Thymus (tissue), 11 donors: Measurements from ENCODE around the gene CDC5L. TPM values are rescaled to one million over a fixed set of nuclear protein-coding genes. Genes with fewer than 3 reads are reported as not detected.
"Not testable (repeated sequence)": the region's sequence is repeated elsewhere in the genome, so short reads cannot be mapped to it uniquely, and the experiment has no call there.

Experiments used
- DNase-seq, 9 donors: peaks; one replicate each; pipeline ENCODE4 v3.0.0-alpha.2; 2013; ENCODE audit warnings: low spot score in 9 of 9, low read depth in 6 of 9, missing footprints in 1 of 9
- H3K27ac ChIP-seq, 2 donors: one replicate each; pipeline ENCODE4 v1.5.1; 2013; ENCODE audit warnings: control low read depth in 1 of 2, low read depth in 1 of 2, low read length in 1 of 2, mild to moderate bottlenecking in 1 of 2, moderate library complexity in 1 of 2
- H3K27me3 ChIP-seq, 2 donors: one replicate each; pipeline ENCODE4 v1.5.1; 2013; ENCODE audit warnings: low read length in 1 of 2; ENCODE audit not compliant: control insufficient read depth in 2 of 2, insufficient read depth in 1 of 2
- H3K36me3 ChIP-seq, 2 donors: one replicate each; pipeline ENCODE4 v1.5.1; 2013; ENCODE audit warnings: low read length in 1 of 2, mild to moderate bottlenecking in 1 of 2, moderate library complexity in 1 of 2; ENCODE audit not compliant: control insufficient read depth in 2 of 2, insufficient read depth in 2 of 2
- H3K4me1 ChIP-seq, 2 donors: one replicate each; pipeline ENCODE4 v1.5.1; 2013; ENCODE audit warnings: low read length in 2 of 2; ENCODE audit not compliant: control insufficient read depth in 2 of 2, insufficient read depth in 2 of 2
- H3K4me3 ChIP-seq, 2 donors: one replicate each; pipeline ENCODE4 v1.5.1; 2013; ENCODE audit warnings: low read length in 2 of 2, control low read depth in 1 of 2, mild to moderate bottlenecking in 1 of 2
- H3K9me3 ChIP-seq, 2 donors: one replicate each; pipeline ENCODE4 v1.5.1; 2013; ENCODE audit warnings: low read length in 1 of 2, mild to moderate bottlenecking in 1 of 2; ENCODE audit not compliant: control insufficient read depth in 2 of 2, insufficient read depth in 1 of 2
- WGBS: extraction: QIAGEN DNeasy Blood & Tissue Kit; methylation state at CpG from one replicate; pipeline ENCODE4 v1.1.7; 2013; 5-methylcytosine and 5-hydroxymethylcytosine counted together
- polyA plus RNA-seq: library from polyadenylated mRNA; stranded (reverse); fragments of 200-250 nt; gene quantifications from one replicate; pipeline ENCODE4 v1.2.3, GENCODE V29; 2013
- total RNA-seq: library from RNA; stranded (reverse); fragments of 120-200 nt; gene quantifications from one replicate; pipeline ENCODE4 v1.2.4, GENCODE V29; 2013
- donor health status: healthy.

CDC5L gene
- total and polyA plus RNA-seq, 2 donors = 12.7 to 30.9 TPM

- H3K27me3 ChIP-seq, H3K9me3 ChIP-seq, H3K4me3 ChIP-seq, DNase-seq, H3K4me1 ChIP-seq, H3K27ac ChIP-seq: not testable (repeated sequence)
- peaks cover 29 to 47% of the 10 kb centered on the region in 2 donors for H3K36me3 ChIP-seq
- 98% methylated on average over 2 of the region's 2 CpGs for WGBS
Measured at GRCh38 chr6:44449181-44449580, 61.7 kb downstream of the CDC5L start.

DNA sequence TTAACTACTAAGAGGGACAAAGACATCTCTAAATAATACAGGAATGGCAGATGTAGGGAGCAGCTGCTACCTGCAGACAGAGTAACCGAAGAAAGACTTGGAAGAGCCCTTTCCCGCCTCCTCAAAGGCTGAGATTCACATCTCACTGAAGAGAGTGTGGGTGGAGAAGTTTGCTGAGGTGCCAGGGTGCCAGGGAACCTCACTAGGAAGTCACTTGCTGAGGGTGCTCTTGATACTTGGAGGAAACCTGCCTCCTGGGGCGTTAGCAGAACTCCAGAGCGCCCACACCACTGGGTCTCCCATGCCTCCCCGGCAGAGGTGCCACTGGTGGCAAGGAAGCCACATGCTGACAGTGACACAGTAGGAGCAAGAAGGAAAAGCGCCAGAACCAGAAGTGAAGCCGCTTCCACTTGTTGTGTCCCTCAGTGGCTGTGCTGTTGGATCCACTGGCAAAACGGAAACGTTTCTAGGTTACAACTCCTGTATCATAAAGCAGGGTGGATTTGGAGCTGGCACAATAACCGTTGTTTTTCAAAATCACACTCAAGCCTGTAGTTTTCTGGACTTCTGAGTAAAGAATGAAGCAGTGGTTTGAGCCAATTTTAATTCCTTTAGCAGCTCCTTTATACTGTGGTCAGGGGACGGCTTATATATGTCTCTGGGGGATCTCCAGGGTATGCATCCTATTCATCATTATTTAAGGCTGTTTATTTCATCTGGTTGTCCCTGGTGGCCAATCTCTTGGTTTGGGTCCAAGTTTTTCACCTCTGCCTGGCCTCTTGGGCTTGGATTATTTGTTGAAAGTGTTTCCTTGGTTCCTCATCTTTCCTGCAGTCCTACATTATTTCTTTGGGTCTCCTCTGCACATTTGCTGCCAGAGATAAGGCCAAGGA lies 64.5 kb downstream of the CDC5L start:
- H3K4me3 ChIP-seq = no peak overlapping the region
- H3K4me1 ChIP-seq = no peaks in the 10 kb centered on the region
- DNase-seq = no peak
- no peak overlapping the region for H3K27ac ChIP-seq
- no peaks in the 10 kb centered on the region for H3K9me3 ChIP-seq
- 97% methylated on average over 11 of the region's 11 CpGs for WGBS
- H3K27me3 ChIP-seq = peaks cover 0 to 2% of the 10 kb centered on the region in 2 donors
- H3K36me3 ChIP-seq = peaks cover 12 to 24% of the 10 kb centered on the region in 2 donors

DNA sequence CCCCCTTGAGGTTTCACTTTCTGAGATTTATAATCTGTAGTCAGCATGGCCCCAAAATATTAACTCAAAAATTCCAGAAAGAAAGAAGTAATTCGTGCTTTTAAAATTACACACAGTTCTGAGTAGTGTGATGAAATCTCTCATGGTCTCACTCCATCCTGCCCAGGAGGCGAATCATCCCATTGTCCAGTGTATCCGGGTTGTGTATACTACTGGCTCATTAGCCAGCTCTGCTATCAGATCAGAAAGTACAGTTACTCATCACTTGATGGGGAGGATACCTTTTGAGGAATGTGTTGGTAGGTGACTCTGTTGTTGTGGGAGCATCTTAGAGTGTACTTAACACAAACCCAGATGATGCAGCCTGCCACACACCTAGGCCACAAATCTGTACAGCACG lies 65.2 kb downstream of the CDC5L start:
- Histone ChIP-seq H3K4me1 (no peaks in the 10 kb centered on the region), H3K27ac (no peak overlapping the region), H3K4me3 (no peak overlapping the region), H3K27me3 (peaks cover 0 to 2% of the 10 kb centered on the region in 2 donors), H3K9me3 (no peaks in the 10 kb centered on the region), H3K36me3 (peaks cover 12 to 17% of the 10 kb centered on the region in 2 donors)
- WGBS = 95% methylated on average over 4 of the region's 4 CpGs
- no peak for DNase-seq

DNA sequence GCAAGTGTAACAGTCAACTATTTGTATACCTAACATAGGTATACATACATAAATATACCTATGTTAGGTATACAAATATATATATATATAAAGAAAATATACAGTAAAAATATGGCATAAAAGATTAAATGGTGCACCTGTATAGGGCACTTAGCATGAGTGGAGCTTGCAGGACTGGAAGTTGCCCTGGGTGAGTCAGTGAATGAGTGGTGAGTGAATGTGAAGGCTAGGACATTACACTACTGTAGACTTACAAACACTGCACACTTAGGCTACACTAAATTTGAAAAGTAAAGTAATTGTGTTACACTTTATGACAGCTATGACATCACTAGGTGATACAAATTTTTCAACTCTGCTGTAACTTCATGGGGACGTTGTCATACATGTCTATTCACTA lies 65.6 kb downstream of the CDC5L start:
- DNase-seq = no peak
- Histone ChIP-seq H3K9me3 (no peaks in the 10 kb centered on the region), H3K36me3 (peaks cover 12 to 13% of the 10 kb centered on the region in 2 donors), H3K27me3 (peaks cover 0 to 2% of the 10 kb centered on the region in 2 donors), H3K27ac (no peak overlapping the region), H3K4me1 (no peaks in the 10 kb centered on the region), H3K4me3 (no peak overlapping the region)
- WGBS = 97% methylated on average over 1 of the region's 1 CpG

DNA sequence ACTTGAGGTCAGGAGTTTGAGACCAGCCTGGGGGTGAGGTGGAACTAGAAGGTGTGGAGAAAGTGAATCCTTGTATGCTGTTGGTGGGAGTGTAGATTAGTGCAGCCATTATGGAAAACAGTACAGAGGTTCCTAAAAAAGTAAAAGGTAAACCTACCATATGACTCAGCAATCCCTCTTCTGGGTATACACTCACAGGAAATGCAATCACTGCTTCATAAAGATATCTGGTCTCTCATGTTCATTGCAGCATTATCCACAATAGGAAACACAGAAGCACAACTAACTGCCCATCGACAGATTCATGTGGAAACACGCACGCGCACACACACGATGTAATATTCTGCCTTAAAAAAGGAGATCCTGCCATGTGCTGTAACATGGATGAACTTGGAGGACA lies 66.7 kb downstream of the CDC5L start:
- no peak overlapping the region for H3K27ac ChIP-seq
- H3K27me3 ChIP-seq = peaks cover 0 to 2% of the 10 kb centered on the region in 2 donors
- H3K4me3 ChIP-seq = no peak overlapping the region
- H3K4me1 ChIP-seq = no peaks in the 10 kb centered on the region
- 97% methylated on average over 5 of the region's 5 CpGs for WGBS
- H3K36me3 ChIP-seq = peaks cover 8 to 12% of the 10 kb centered on the region in 2 donors
- DNase-seq = no peak
- H3K9me3 ChIP-seq = no peaks in the 10 kb centered on the region

GRCh38 chr6:44456070-44456965 lies 68.8 kb downstream of the CDC5L start:
- no peak overlapping the region for H3K4me3 ChIP-seq
- no peak overlapping the region for H3K27ac ChIP-seq
- H3K36me3 ChIP-seq = peaks cover 7 to 12% of the 10 kb centered on the region in 2 donors
- no peaks in the 10 kb centered on the region for H3K9me3 ChIP-seq
- DNase-seq = peak in 7 of 9 donors; percentile 4 to 46 (median 34)
- peaks cover 0 to 2% of the 10 kb centered on the region in 2 donors for H3K27me3 ChIP-seq
- H3K4me1 ChIP-seq = no peaks in the 10 kb centered on the region
- 55% methylated on average over 16 of the region's 16 CpGs for WGBS

DNA sequence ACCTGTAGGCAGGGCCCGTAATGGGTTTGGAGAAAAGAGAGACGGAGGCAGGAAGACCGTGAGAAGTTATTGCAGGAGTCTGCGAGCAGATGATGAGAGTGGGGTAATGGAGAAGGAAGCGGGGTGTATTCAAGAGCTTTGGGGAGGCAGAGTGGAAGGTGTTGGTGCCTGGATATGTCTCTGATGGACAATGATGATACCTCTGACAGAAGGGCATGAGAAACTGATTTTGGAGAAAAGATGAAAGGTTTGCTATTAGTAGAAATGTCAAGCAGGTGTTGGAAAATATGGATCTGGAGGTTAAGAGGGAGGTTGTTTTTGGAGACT lies 69.4 kb downstream of the CDC5L start:
- no peak overlapping the region for H3K4me3 ChIP-seq
- no peaks in the 10 kb centered on the region for H3K9me3 ChIP-seq
- H3K36me3 ChIP-seq = peaks cover 6 to 10% of the 10 kb centered on the region in 2 donors
- no peak overlapping the region for H3K27ac ChIP-seq
- H3K27me3 ChIP-seq = peaks cover 0 to 2% of the 10 kb centered on the region in 2 donors
- no peaks in the 10 kb centered on the region for H3K4me1 ChIP-seq
- no peak for DNase-seq
- 95% methylated on average over 5 of the region's 5 CpGs for WGBS

DNA sequence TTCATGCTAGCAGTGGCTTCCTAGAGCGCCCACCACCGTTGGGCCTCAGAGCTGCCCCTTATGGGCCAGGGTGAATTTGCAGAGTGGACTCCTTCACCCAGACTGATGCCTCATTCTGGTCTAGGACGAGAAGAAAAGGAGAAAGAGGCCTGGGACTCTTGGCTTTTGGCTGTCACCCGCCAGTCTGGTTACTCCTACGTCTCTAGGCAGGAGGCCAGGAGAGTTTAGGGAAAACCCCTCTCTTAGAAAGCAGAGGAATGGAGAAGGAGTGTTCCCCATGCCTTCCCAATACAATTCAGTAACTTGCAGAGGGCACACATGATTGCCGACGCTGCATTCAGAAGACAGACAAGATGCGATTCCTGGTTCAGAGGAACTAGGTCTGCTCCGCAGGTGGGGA lies 70.1 kb downstream of the CDC5L start:
- Histone ChIP-seq H3K27ac (no peak overlapping the region), H3K4me3 (no peak overlapping the region), H3K27me3 (peaks cover 0 to 2% of the 10 kb centered on the region in 2 donors), H3K4me1 (no peaks in the 10 kb centered on the region), H3K36me3 (peaks cover 0 to 3% of the 10 kb centered on the region in 2 donors), H3K9me3 (no peaks in the 10 kb centered on the region)
- WGBS = 89% methylated on average over 9 of the region's 9 CpGs
- DNase-seq = no peak

DNA sequence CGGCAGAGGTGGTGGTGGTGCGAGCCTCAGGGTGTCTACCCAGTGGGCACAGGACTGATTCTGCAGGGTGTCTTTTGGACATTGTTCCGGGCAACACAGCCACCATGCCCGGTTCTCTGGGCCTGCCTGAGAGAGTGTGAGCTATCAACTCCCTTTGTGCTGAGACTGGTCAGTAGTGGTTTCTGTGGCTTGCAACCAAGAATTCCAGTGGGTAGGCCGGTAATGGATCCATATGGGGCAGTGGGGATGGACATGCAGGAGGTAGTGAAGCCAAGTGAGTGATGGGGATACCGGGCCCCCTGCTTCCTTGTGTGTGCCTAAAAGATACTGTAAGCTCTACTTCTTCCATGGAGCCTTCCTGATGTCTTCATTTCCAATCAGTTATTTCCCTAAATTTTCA lies 71.0 kb downstream of the CDC5L start:
- Histone ChIP-seq H3K9me3 (no peaks in the 10 kb centered on the region), H3K4me1 (no peaks in the 10 kb centered on the region), H3K36me3 (no peaks in the 10 kb centered on the region), H3K4me3 (no peak overlapping the region), H3K27ac (no peak overlapping the region), H3K27me3 (peaks cover 0 to 2% of the 10 kb centered on the region in 2 donors)
- 97% methylated on average over 6 of the region's 6 CpGs for WGBS
- no peak for DNase-seq
